GM18505 (cell line): ENCODE results near the gene TNN.

Experiments used
- ATAC-seq: cut with Tn5 transposase; IDR thresholded peaks from one replicate; pipeline ENCODE4 v1.9.1; 2021; ENCODE audit not compliant: unreplicated experiment
- POLR2A ChIP-seq: IDR thresholded peaks from 4 replicates; pipeline ENCODE4 v1.6.1; 2011; ENCODE audit warnings: borderline replicate concordance; ENCODE audit not compliant: insufficient read depth, insufficient read length; ENCODE audit errors: extremely low read depth

TNN gene

DNA sequence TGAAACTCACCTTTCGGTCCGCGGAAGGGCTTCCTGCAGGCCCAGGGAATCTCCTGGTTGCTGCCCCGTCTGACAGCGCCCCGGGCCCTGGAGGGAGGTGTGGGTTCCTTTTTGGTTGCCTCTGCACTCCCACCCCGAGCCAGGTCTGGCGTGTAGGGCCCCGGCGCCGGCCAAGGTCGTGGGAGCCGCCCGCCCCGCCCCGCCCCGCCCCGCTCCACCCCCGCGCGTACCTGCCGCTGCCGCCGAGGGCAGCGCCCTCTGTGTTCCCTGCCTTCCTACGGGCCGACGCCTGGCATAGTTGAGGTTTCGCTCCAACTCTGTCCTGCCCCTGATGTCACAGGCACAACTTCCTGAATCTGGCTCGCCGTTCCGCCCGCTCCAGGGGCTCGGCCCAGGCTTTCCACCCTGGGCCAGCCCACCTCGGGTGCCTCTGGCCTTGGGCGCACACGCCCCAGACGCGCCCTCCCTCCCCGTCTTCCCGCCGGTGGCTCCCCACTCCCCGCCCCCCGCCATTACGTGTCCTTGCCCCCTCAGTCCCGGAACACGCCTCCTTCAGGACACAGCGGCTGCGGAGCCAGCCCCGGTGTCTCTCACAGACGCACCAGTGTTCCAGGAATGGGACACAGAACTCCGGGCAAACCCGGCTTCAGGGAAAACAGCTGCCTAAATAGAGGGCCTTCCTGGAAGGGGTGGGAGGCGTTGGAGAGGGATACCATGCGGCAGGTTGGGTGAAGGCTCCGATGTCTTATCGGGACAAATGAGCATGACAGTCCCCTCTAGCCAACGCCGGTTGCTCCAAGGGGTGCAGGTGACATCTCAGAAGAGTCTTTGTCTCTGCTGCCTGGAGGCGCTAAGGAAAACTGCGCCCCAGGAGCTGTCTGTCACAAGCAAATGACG lies 125.2 kb downstream of the TNN start, which contains the start of gene KIAA0040:
Gene KIAA0040, minus strand, starts transcription at position 147 of the 897 bp plus-strand sequence. CDS start 31,763 bp downstream, outside the sequence.
- TF ChIP-seq POLR2A: peak; percentile 73
- peak; percentile 47 for ATAC-seq

GRCh38 chr1:175193527-175193910 lies 125.9 kb downstream of the TNN start:
- no peak for ATAC-seq
- TF ChIP-seq POLR2A: no peak

- ATAC-seq: no peak
Observed at GRCh38 chr1:175195281-175195680, 127.6 kb downstream of the TNN start.

DNA sequence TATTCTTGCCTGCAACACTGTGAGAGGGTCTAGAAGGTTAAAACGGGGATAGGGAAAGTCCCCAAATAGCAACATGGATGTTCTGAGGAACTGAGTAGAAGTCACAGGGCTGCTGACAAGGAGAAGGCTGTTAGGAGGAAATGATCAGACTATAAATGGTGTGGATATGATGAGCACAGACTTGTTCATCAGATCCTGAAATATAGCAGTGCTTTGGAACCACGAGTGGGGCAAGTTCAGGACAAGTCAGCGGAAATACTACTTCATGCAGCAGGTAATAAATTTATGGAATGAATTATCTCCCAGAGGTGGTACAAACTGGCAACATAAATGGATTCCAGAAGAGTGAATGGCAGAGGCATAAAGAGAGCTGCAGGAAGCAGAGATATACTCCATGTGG lies 128.2 kb downstream of the TNN start:
- no peak for TF ChIP-seq POLR2A
- ATAC-seq: no peak

More at GRCh38 chr1:175195281-175195680, 127.6 kb downstream of the TNN start:
- TF ChIP-seq POLR2A: no peak

GRCh38 chr1:175197531-175197930 lies 129.9 kb downstream of the TNN start:
- ATAC-seq: no peak
- TF ChIP-seq POLR2A: no peak
